GM12873 (cell line): ENCODE measurements around the gene SLC2A4RG.

ENCODE experiments used
- CTCF ChIP-seq: IDR thresholded peaks from 2 replicates; pipeline ENCODE4 v1.5.1; 2012; ENCODE audit warnings: low read depth, mild to moderate bottlenecking, moderate library complexity, low read length, control low read depth; ENCODE audit not compliant: insufficient read depth; ENCODE audit errors: missing control alignments

Gene SLC2A4RG

DNA sequence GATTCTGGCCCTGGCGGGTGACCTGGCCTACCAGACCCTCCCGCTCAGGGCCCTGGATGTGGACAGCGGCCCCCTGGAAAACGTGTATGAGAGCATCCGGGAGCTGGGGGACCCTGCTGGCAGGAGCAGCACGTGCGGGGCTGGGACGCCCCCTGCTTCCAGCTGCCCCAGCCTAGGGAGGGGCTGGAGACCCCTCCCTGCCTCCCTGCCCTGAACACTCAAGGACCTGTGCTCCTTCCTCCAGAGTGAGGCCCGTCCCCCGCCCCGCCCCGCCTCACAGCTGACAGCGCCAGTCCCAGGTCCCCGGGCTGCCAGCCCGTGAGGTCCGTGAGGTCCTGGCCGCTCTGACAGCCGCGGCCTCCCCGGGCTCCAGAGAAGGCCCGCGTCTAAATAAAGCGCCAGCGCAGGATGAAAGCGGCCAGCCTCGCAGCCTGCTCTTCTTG, 868 bp upstream of the SLC2A4RG start:
- no peak for TF ChIP-seq CTCF

GRCh38 chr20:63740070-63740626, 572 bp downstream of the SLC2A4RG start:
- TF ChIP-seq CTCF = no peak

DNA sequence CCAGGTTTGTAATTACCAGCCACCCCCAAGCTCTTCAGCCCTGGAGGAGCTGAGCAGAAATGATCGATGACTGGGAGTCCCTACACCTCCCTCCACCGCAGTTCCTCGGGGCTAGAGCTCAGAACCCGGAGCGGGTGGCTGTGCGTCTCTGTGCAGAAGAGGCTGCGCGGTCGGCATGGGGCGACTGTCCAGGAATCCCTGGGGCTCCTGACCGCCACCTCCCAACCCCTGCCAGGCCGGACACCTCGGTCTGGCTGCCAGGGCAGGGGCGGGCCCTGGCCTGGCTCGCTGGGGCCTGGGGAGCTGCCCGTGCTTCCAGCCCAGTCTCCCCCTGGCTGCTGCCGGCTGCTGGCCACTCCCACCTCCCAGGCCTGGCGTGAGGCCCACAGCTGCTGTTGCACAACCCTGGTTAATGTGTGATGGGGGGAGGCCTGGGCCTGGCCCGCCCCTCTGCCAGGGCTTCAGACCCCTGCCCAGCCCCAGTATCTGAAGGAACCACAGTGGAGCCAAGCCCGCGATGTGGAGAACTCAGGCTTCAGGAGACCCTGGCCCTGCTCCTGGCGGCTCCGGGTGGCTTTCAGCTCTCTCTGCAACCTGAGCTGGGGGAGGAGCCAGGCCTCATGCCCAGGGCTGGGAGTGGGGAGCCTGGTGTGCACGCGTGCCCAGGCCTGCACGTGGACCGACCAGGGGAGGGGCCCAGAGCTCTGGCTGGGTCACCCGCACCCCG, 1.2 kb downstream of the SLC2A4RG start:
- TF ChIP-seq CTCF = no peak

GRCh38 chr20:63741354-63741675, 1.7 kb downstream of the SLC2A4RG start:
- no peak for TF ChIP-seq CTCF

- TF ChIP-seq CTCF = no peak
Measured at GRCh38 chr20:63741676-63742380, 2.3 kb downstream of the SLC2A4RG start.

- no peak for TF ChIP-seq CTCF
Measured at GRCh38 chr20:63742381-63743024, 2.9 kb downstream of the SLC2A4RG start.
